A673 (cell line): ENCODE measurements around the gene TMEM221. TPM values are rescaled to one million over a fixed set of nuclear protein-coding genes. Genes with fewer than 3 reads are reported as not detected.

ENCODE experiments used
- BruUV-seq: library from RNA; stranded (reverse); fragments of 400-500 nt; replicated peaks from 2 replicates; lab custom pipeline; 2021; lab: Mats Ljungman, UMichigan
- CTCF ChIA-PET: fragments of 300-600 bp; sonication (Branson Sonifier 250); formaldehyde crosslinking; loops from one replicate; lab custom pipeline; 2022; ENCODE audit warnings: antibody characterized with exemption; lab: Charles Lee
- POLR2A ChIA-PET: fragments of 300-600 bp; sonication (Branson Sonifier 250); formaldehyde crosslinking; loops from one replicate; lab custom pipeline; 2022; ENCODE audit warnings: antibody characterized with exemption; ENCODE audit not compliant: low non-redundant PET; lab: Charles Lee
- DNase-seq: peaks from one replicate; pipeline ENCODE4 v3.0.0-alpha.2; 2015; ENCODE audit warnings: low spot score
- H3K27ac ChIP-seq: fragments of 200-600 bp; sonication (generic); 2 replicates; pipeline ENCODE4 v1.5.1; 2016; ENCODE audit warnings: mixed run types, low read depth, mild to moderate bottlenecking, mixed read lengths, antibody characterized with exemption, low read length; ENCODE audit not compliant: poor library complexity, severe bottlenecking
- H3K27me3 ChIP-seq: fragments of 200-600 bp; sonication (generic); replicated peaks from 2 replicates; pipeline ENCODE4 v1.6.1; 2017; ENCODE audit warnings: mixed run types, low read depth, mild to moderate bottlenecking, mixed read lengths, antibody characterized with exemption, low read length; ENCODE audit not compliant: insufficient read depth, poor library complexity
- H3K36me3 ChIP-seq: fragments of 200-600 bp; sonication (generic); 2 replicates; pipeline ENCODE4 v1.6.1; 2016; ENCODE audit warnings: mixed run types, mild to moderate bottlenecking, mixed read lengths, antibody characterized with exemption, low read length; ENCODE audit not compliant: insufficient read depth, poor library complexity, severe bottlenecking
- H3K4me1 ChIP-seq: fragments of 200-600 bp; sonication (generic); 2 replicates; pipeline ENCODE4 v1.6.1; 2017; ENCODE audit warnings: mixed run types, mild to moderate bottlenecking, mixed read lengths, antibody characterized with exemption, low read length; ENCODE audit not compliant: insufficient read depth, poor library complexity, severe bottlenecking
- H3K4me3 ChIP-seq: fragments of 200-600 bp; sonication (generic); 2 replicates; pipeline ENCODE4 v1.5.1; 2016; ENCODE audit warnings: low read depth, mixed run types, mild to moderate bottlenecking, mixed read lengths, low read length; ENCODE audit not compliant: poor library complexity, severe bottlenecking
- H3K9me3 ChIP-seq: fragments of 200-600 bp; sonication (generic); 2 replicates; pipeline ENCODE4 v1.6.1; 2016; ENCODE audit warnings: mixed run types, low read depth, mild to moderate bottlenecking, mixed read lengths, antibody characterized with exemption, low read length; ENCODE audit not compliant: poor library complexity, severe bottlenecking
- CTCF ChIP-seq: fragments of 300-800, 200-600 bp; sonication (generic); conservative IDR thresholded peaks from 2 replicates; pipeline ENCODE4 v1.5.1; 2017; ENCODE audit warnings: low read depth, mild to moderate bottlenecking, antibody characterized with exemption, low read length, moderate library complexity, mixed read lengths
- EZH2 ChIP-seq: fragments of 200-600 bp; sonication (generic); IDR thresholded peaks from 2 replicates; pipeline ENCODE4 v1.6.1; 2017; ENCODE audit warnings: borderline replicate concordance, low read depth, mild to moderate bottlenecking, mixed read lengths, antibody characterized with exemption, low read length; ENCODE audit not compliant: poor library complexity, severe bottlenecking
- intact Hi-C: fragments of 100-400 bp; cut with micrococcal nuclease; formaldehyde crosslinking; loops from one replicate; pipeline ENCODE4 v1.10.0; 2022; ENCODE audit not compliant: unreplicated experiment
- total RNA-seq: library from RNA; stranded (reverse); gene quantifications from 2 replicates; pipeline ENCODE4 v1.2.3, GENCODE V29; 2021

Gene TMEM221
- total RNA-seq, 1 experiment from 2014 or later, result not detected

GRCh38 chr19:17419621-17420474, 28.6 kb downstream of the TMEM221 start, which contains the start of gene MVB12A:
Gene MVB12A (plus strand): TSS chr19:17420047. CDS start chr19:17420136, 89 bp downstream.
- H3K4me3 ChIP-seq, result peak within 1 kb of the TSS; percentile 92
- no peaks in the 10 kb centered on the region for H3K9me3 ChIP-seq
- no TSS peak for BruUV-seq
- no peaks in the 10 kb centered on the region for H3K27me3 ChIP-seq
- CTCF ChIA-PET, result interaction anchor here (0.5 to 1.2 kb wide), 3 partner anchors 35 to 346 kb away, joined by 3 to 13 read pairs (median 3); no protein-coding TSS in a partner anchor
- TF ChIP-seq EZH2, result no peak
- no peak for TF ChIP-seq CTCF
- peak within 1 kb of the TSS; percentile 81 for H3K27ac ChIP-seq
- intact Hi-C loops, result no loop called here
- peak; percentile 100 for DNase-seq
- POLR2A ChIA-PET, result interaction anchor here (0.5 to 0.8 kb wide), 3 partner anchors 49 to 517 kb away, joined by 3 to 7 read pairs (median 4); no protein-coding TSS in a partner anchor
- H3K4me1 ChIP-seq, result peaks cover 3% of the 10 kb centered on the region
- H3K36me3 ChIP-seq, result peaks cover 3% of the 10 kb centered on the region

GRCh38 chr19:17419154-17419620, 29.3 kb downstream of the TMEM221 start:
- H3K4me3 ChIP-seq, result peak overlapping the region; percentile 92
- ChIA-PET POLR2A (interaction anchor here (0.5 to 0.8 kb wide), 3 partner anchors 50 to 518 kb away, joined by 3 to 7 read pairs (median 4); no protein-coding TSS in a partner anchor), CTCF (interaction anchor here (0.5 to 1.2 kb wide), 3 partner anchors 34 to 347 kb away, joined by 3 to 13 read pairs (median 3); no protein-coding TSS in a partner anchor)
- H3K27ac ChIP-seq, result peak overlapping the region; percentile 76
- no peaks in the 10 kb centered on the region for H3K9me3 ChIP-seq
- no peaks in the 10 kb centered on the region for H3K4me1 ChIP-seq
- no peak for TF ChIP-seq EZH2
- no peak for TF ChIP-seq CTCF
- intact Hi-C loops, result no loop called here
- DNase-seq, result no peak
- peaks cover 3% of the 10 kb centered on the region for H3K36me3 ChIP-seq
- TSS peak; percentile 98 for BruUV-seq
- H3K27me3 ChIP-seq, result no peaks in the 10 kb centered on the region

GRCh38 chr19:17418710-17419109, 29.8 kb downstream of the TMEM221 start:
- no peaks in the 10 kb centered on the region for H3K27me3 ChIP-seq
- DNase-seq, result no peak
- BruUV-seq, result no TSS peak
- intact Hi-C loops, result no loop called here
- ChIA-PET CTCF (no interaction called here), POLR2A (no interaction called here)
- no peaks in the 10 kb centered on the region for H3K4me1 ChIP-seq
- H3K4me3 ChIP-seq, result peak overlapping the region; percentile 92
- no peaks in the 10 kb centered on the region for H3K9me3 ChIP-seq
- H3K27ac ChIP-seq, result peak overlapping the region; percentile 76
- TF ChIP-seq EZH2 (no peak), CTCF (no peak)
- peaks cover 3% of the 10 kb centered on the region for H3K36me3 ChIP-seq
